Activated CD8-positive, alpha-beta T cell treated with anti-CD3 and anti-CD28 coated beads for 36 hours (primary cell): ENCODE data around the gene KIF18B. TPM values are rescaled to one million over a fixed set of nuclear protein-coding genes. Genes with fewer than 3 reads are reported as not detected.

Source experiments
- ATAC-seq: fragments of 200-7000 bp; cut with Tn5 transposase; one replicate; pipeline ENCODE4 v1.10.0; 2021; ENCODE audit warnings: mild to moderate bottlenecking, moderate library complexity
- CTCF ChIA-PET: fragments of 350-600 bp; sonication (Branson Sonifier 250); formaldehyde crosslinking; loops from one replicate; lab custom pipeline; 2021; ENCODE audit warnings: antibody characterized with exemption; lab: Charles Lee
- POLR2A ChIA-PET: fragments of 350-600 bp; sonication (Branson Sonifier 250); formaldehyde crosslinking; loops from one replicate; lab custom pipeline; 2021; ENCODE audit warnings: antibody characterized with exemption; lab: Charles Lee
- DNase-seq: peaks from one replicate; pipeline ENCODE4 v3.0.0-alpha.2; 2020
- H3K27ac Mint-ChIP-seq: one replicate; pipeline ENCODE4 v1.8.0; 2021; ENCODE audit warnings: mild to moderate bottlenecking, mixed read lengths
- H3K27me3 Mint-ChIP-seq: one replicate; pipeline ENCODE4 v1.8.0; 2021; ENCODE audit warnings: mixed read lengths
- H3K36me3 Mint-ChIP-seq: one replicate; pipeline ENCODE4 v1.8.0; 2021; ENCODE audit warnings: low read depth, mixed read lengths
- H3K4me1 Mint-ChIP-seq: one replicate; pipeline ENCODE4 v1.8.0; 2021; ENCODE audit warnings: low read depth, mixed read lengths
- H3K4me3 Mint-ChIP-seq: one replicate; pipeline ENCODE4 v1.8.0; 2021; ENCODE audit warnings: mild to moderate bottlenecking, moderate library complexity, mixed read lengths
- H3K9me3 Mint-ChIP-seq: one replicate; pipeline ENCODE4 v1.8.0; 2021; ENCODE audit warnings: mixed read lengths
- intact Hi-C: fragments of 100-400 bp; cut with micrococcal nuclease; formaldehyde crosslinking; loops from one replicate; pipeline ENCODE4 v1.10.0; 2022
- total RNA-seq, 2 experiments: library from RNA; stranded (reverse); gene quantifications; one replicate each; pipeline ENCODE4 v1.2.3, GENCODE V29; 2021
- TF ChIP-seq, protein P1 (sequence below): fragments of 200-600 bp; IDR thresholded peaks from one replicate; pipeline ENCODE4 v1.8.0; 2022; ENCODE audit warnings: antibody characterized with exemption, mild to moderate bottlenecking

KIF18B gene
- total RNA-seq, 2 experiments from 2014 or later, result 38.1 to 40.3 TPM

DNA sequence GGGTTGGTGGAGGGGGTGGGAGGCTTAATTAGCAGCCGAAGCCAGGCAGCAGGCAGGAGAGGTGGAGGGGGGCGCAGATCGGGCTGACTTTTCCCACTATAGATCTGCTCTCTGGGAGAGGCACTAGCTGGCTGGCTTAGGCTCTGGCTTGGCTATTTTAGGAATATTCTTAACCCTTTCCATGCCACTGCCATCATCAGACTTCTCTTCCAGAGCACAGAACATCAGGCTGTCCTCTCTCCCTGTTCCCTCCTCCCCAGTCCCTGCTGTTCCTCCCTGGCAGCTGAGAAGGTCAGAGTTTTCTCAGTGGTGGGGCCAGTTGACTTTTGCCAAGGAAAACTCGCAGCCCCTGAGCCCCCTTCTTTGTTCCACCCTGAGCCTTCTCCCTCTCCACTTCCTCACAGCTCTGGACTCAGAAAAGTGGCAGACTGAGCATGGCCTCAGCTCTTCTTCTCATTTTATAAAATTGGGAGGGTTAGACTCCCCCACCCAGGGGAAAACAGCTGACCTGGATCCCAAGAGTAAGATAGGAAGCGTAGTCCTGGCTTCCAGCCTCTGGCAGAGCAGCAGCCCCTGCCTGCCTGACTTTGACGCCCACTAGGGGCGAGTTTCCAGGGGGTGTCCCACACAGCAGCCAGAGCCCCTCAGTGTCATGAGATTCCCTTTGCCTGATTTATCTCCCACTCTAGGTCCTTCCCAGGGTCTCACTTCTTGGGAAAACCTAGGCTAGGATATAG lies 30.4 kb upstream of the KIF18B start:
- ATAC-seq, result no peak
- POLR2A ChIA-PET, result no interaction called here
- CTCF ChIA-PET, result interaction anchor here (1.4 kb wide), 1 partner anchor 46 kb away, joined by 3 read pairs; no protein-coding TSS in a partner anchor

DNA sequence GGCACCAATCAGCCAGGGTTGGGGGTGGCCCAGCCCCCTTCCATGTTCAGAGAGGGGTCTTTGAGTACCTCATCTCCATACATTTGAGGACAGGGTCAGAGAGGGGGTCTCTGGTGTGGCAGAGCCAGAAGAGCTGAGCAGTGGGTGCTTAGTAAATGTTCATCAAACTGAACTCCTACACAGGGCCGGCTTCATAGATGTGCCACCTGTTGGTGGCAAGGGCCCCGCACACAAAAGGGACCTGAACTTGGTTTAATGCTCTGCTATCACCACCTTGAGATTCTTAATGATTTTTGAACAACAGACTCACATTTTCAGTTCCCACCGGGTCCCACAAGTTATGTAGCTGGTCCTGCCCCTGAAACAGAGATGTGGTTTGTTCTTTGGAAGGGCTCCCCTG lies 29.5 kb upstream of the KIF18B start:
- no peak overlapping the region for H3K4me3 Mint-ChIP-seq
- H3K27me3 Mint-ChIP-seq, result peaks cover 11% of the 10 kb centered on the region
- ChIA-PET CTCF (interaction anchor here (1.2 to 1.8 kb wide), 3 partner anchors 14 to 45 kb away, joined by 3 to 6 read pairs (median 3); no protein-coding TSS in a partner anchor), POLR2A (no interaction called here)
- intact Hi-C loops, result no loop called here
- H3K4me1 Mint-ChIP-seq, result peaks cover 9% of the 10 kb centered on the region
- TF ChIP-seq, protein P1, sequence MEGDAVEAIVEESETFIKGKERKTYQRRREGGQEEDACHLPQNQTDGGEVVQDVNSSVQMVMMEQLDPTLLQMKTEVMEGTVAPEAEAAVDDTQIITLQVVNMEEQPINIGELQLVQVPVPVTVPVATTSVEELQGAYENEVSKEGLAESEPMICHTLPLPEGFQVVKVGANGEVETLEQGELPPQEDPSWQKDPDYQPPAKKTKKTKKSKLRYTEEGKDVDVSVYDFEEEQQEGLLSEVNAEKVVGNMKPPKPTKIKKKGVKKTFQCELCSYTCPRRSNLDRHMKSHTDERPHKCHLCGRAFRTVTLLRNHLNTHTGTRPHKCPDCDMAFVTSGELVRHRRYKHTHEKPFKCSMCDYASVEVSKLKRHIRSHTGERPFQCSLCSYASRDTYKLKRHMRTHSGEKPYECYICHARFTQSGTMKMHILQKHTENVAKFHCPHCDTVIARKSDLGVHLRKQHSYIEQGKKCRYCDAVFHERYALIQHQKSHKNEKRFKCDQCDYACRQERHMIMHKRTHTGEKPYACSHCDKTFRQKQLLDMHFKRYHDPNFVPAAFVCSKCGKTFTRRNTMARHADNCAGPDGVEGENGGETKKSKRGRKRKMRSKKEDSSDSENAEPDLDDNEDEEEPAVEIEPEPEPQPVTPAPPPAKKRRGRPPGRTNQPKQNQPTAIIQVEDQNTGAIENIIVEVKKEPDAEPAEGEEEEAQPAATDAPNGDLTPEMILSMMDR, result no peak
- ATAC-seq, result no peak
- DNase-seq, result no peak
- H3K36me3 Mint-ChIP-seq, result no peaks in the 10 kb centered on the region
- no peaks in the 10 kb centered on the region for H3K9me3 Mint-ChIP-seq
- H3K27ac Mint-ChIP-seq, result no peak overlapping the region

More for the DNA sequence above, 30.4 kb upstream of the KIF18B start:
- intact Hi-C loops, result no loop called here
- Mint-ChIP-seq H3K36me3 (no peaks in the 10 kb centered on the region), H3K9me3 (no peaks in the 10 kb centered on the region), H3K27me3 (peaks cover 11% of the 10 kb centered on the region), H3K4me3 (no peak overlapping the region), H3K27ac (no peak overlapping the region), H3K4me1 (no peaks in the 10 kb centered on the region)
- TF ChIP-seq, protein P1, result no peak
- DNase-seq, result no peak

- TF ChIP-seq, protein P1, result no peak
- no peaks in the 10 kb centered on the region for H3K9me3 Mint-ChIP-seq
- ChIA-PET POLR2A (interaction anchor here (1.1 kb wide), 1 partner anchor 33 kb away, joined by 3 read pairs; no protein-coding TSS in a partner anchor), CTCF (interaction anchor here (1.2 to 1.8 kb wide), 2 partner anchors 15 to 46 kb away, joined by 3 to 6 read pairs; no protein-coding TSS in a partner anchor)
- intact Hi-C loops, result no loop called here
- DNase-seq (no peak), ATAC-seq (no peak)
- H3K36me3 Mint-ChIP-seq, result no peaks in the 10 kb centered on the region
- no peak overlapping the region for H3K4me3 Mint-ChIP-seq
- peaks cover 11% of the 10 kb centered on the region for H3K27me3 Mint-ChIP-seq
- no peak overlapping the region for H3K27ac Mint-ChIP-seq
- peaks cover 14% of the 10 kb centered on the region for H3K4me1 Mint-ChIP-seq
These were observed 28.6 kb upstream of the KIF18B start for GRCh38 chr17:44976206-44976605.

GRCh38 chr17:44972953-44973352 lies 25.4 kb upstream of the KIF18B start:
- no peak overlapping the region for H3K27ac Mint-ChIP-seq
- H3K27me3 Mint-ChIP-seq, result peaks cover 22% of the 10 kb centered on the region
- no peaks in the 10 kb centered on the region for H3K36me3 Mint-ChIP-seq
- DNase-seq (no peak), ATAC-seq (no peak)
- CTCF ChIA-PET, result interaction anchor here (1.4 kb wide), 1 partner anchor 162 kb away, joined by 4 read pairs; the partner anchor contains the start of gene ACBD4
- intact Hi-C loops, result no loop called here
- no peak overlapping the region for H3K4me3 Mint-ChIP-seq
- peaks cover 36% of the 10 kb centered on the region for H3K4me1 Mint-ChIP-seq
- TF ChIP-seq, protein P1, result no peak
- POLR2A ChIA-PET, result interaction anchor here (0.8 kb wide), 1 partner anchor 40 kb away, joined by 3 read pairs; no protein-coding TSS in a partner anchor
- no peaks in the 10 kb centered on the region for H3K9me3 Mint-ChIP-seq
